Bone marrow (tissue), 2 donors: ENCODE measurements around the gene EDEM1.

Experiments
- DNase-seq, 2 donors: peaks; one replicate each; lab custom pipeline; 2025; lab: John Stamatoyannopoulos, UW

Gene EDEM1

GRCh38 chr3:5198986-5199731 lies 11.7 kb downstream of the EDEM1 start:
- DNase-seq: no peak

GRCh38 chr3:5201536-5201935 lies 14.0 kb downstream of the EDEM1 start:
- no peak for DNase-seq

- no peak for DNase-seq
Measured at GRCh38 chr3:5202222-5202621, 14.7 kb downstream of the EDEM1 start.

GRCh38 chr3:5205165-5205941 lies 17.8 kb downstream of the EDEM1 start:
- DNase-seq: no peak

GRCh38 chr3:5210926-5211325 lies 23.4 kb downstream of the EDEM1 start:
- no peak for DNase-seq

GRCh38 chr3:5212628-5213573 lies 25.4 kb downstream of the EDEM1 start:
- DNase-seq: no peak

GRCh38 chr3:5213574-5213966 lies 26.1 kb downstream of the EDEM1 start:
- no peak for DNase-seq

GRCh38 chr3:5214352-5214751 lies 26.8 kb downstream of the EDEM1 start:
- DNase-seq: no peak

- DNase-seq: no peak
Measured at GRCh38 chr3:5217824-5218595, 30.5 kb downstream of the EDEM1 start.

GRCh38 chr3:5218815-5219214 lies 31.3 kb downstream of the EDEM1 start:
- DNase-seq: no peak

GRCh38 chr3:5219216-5219615 lies 31.7 kb downstream of the EDEM1 start:
- no peak for DNase-seq

GRCh38 chr3:5220193-5220592 lies 32.7 kb downstream of the EDEM1 start:
- no peak for DNase-seq

- no peak for DNase-seq
Measured at GRCh38 chr3:5220667-5221431, 33.3 kb downstream of the EDEM1 start.

GRCh38 chr3:5221701-5222100 lies 34.2 kb downstream of the EDEM1 start:
- no peak for DNase-seq

- DNase-seq: no peak
Measured at GRCh38 chr3:5222283-5223005, 34.9 kb downstream of the EDEM1 start.

GRCh38 chr3:5226783-5227182 lies 39.3 kb downstream of the EDEM1 start:
- DNase-seq: no peak

GRCh38 chr3:5227812-5228211 lies 40.3 kb downstream of the EDEM1 start:
- no peak for DNase-seq

GRCh38 chr3:5229414-5229813 lies 41.9 kb downstream of the EDEM1 start:
- DNase-seq: no peak

GRCh38 chr3:5231074-5231473 lies 43.6 kb downstream of the EDEM1 start:
- no peak for DNase-seq

- DNase-seq: no peak
Measured at GRCh38 chr3:5231487-5231886, 44.0 kb downstream of the EDEM1 start.
